Effector memory CD8-positive, alpha-beta T cell (primary cell): Measurements from ENCODE around the gene RAB30.

ENCODE experiments used
- ATAC-seq: fragments of 150-1000 bp; cut with Tn5 transposase; replicated peaks from 2 replicates; pipeline ENCODE4 v1.10.0; 2021; ENCODE audit warnings: mild to moderate bottlenecking, moderate library complexity
- DNase-seq, 3 experiments: peaks; one replicate each; pipeline ENCODE4 v3.0.0; 2021
- H3K27ac Mint-ChIP-seq, 2 donors: one replicate each; pipeline ENCODE4 v1.8.0; 2022; ENCODE audit warnings: mild to moderate bottlenecking in 2 of 2, mixed read lengths in 2 of 2, moderate library complexity in 2 of 2
- H3K27me3 Mint-ChIP-seq, 2 donors: one replicate each; pipeline ENCODE4 v1.8.0; 2022; ENCODE audit warnings: mixed read lengths in 2 of 2
- H3K36me3 Mint-ChIP-seq: one replicate; pipeline ENCODE4 v1.8.0; 2022; ENCODE audit warnings: mild to moderate bottlenecking, moderate library complexity, mixed read lengths; ENCODE audit not compliant: insufficient read depth
- H3K4me1 Mint-ChIP-seq, 2 donors: one replicate each; pipeline ENCODE4 v1.8.0; 2022; ENCODE audit warnings: low read depth in 2 of 2, mixed read lengths in 2 of 2
- H3K4me3 Mint-ChIP-seq, 2 donors: one replicate each; pipeline ENCODE4 v1.8.0; 2022; ENCODE audit warnings: mild to moderate bottlenecking in 2 of 2, mixed read lengths in 2 of 2, moderate library complexity in 2 of 2
- H3K9me3 Mint-ChIP-seq, 2 donors: one replicate each; pipeline ENCODE4 v1.8.0; 2022; ENCODE audit warnings: mixed read lengths in 2 of 2

The RAB30 gene

DNA sequence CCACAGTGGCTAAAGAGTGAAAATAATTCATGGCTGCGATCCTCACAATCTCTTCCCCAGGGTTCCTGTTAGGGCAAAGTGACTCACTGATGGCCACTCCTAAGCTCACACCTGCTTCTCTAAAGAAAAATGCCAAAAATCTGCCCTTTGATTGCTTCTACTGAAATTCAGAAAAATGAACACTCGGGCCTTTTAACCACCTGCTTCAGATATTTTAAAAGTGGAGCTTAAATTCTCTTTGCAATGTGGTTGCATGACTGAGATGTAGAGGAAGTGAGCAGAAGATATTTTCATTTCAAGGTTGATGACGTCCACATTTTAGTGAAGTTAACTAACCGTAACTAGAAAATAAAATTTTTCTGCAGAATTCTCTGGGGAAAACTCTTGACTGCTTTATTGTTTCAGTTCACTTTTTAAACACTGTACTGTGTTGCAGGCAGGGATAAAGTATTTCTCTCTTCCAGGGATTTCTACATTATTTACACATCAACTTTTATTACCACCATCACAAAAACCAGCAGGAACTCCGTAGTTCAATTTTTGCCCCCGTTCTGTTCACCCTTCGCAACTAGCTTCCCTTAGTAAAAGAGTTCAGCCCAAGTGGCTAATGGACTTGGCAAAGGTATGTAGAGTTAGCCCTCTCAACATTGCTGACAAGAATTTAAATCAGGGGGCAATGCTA is 8.5 kb downstream of the RAB30 start:
- DNase-seq (no peak), ATAC-seq (peak; percentile 81)
- Mint-ChIP-seq H3K36me3 (peaks cover 4% of the 10 kb centered on the region), H3K27ac (peak overlapping the region; percentile 74 to 91), H3K4me3 (peak overlapping the region; percentile 70 to 74), H3K27me3 (peaks cover 0 to 3% of the 10 kb centered on the region in 2 donors), H3K4me1 (peaks cover 4 to 9% of the 10 kb centered on the region in 2 donors), H3K9me3 (no peaks in the 10 kb centered on the region)

DNA sequence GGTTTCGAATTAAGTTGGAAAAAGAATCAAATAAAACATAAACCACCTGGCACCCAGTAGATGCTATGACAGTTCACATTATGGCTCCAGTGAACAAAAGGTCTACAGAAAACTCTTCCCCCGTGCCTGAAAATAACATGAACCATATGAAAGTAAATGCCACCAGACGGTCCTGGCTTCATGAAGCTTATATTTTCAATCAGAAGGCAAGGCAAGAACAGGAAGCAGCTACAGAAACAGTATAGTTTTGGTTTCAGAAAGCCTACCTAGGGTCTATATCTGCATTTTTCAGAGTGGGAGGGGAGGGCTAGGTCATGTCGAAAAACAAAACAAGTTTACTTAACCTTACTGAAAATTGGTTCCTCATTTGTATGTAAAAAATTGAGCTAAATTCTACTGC is 9.8 kb downstream of the RAB30 start:
- Mint-ChIP-seq H3K9me3 (no peaks in the 10 kb centered on the region), H3K36me3 (peaks cover 4% of the 10 kb centered on the region), H3K4me1 (peaks cover 4 to 9% of the 10 kb centered on the region in 2 donors), H3K27ac (peak overlapping the region in 1 of 2 donors; percentile 91), H3K27me3 (no peaks in the 10 kb centered on the region), H3K4me3 (peak overlapping the region; percentile 70 to 74)
- DNase-seq (no peak), ATAC-seq (peak; percentile 30)

DNA sequence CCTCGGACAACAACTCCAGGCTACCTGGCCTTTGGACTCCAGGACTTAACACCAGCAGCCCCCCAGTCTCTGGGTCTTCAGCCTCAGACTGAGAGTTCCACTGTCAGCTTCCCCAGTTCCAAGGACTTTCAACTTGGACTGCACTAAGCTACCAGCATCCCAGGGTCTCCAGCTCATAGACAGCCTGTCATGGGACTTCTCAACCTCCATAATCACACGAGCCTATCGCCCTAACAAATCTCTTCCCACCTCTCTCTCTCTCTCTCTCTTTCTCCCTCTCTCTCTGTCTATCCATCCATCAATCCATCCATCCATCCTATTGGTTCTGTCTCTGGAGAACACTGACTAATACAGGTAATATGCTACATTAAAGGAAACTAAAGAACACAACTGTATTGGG is 10.7 kb downstream of the RAB30 start:
- H3K9me3 Mint-ChIP-seq: no peaks in the 10 kb centered on the region
- no peaks in the 10 kb centered on the region for H3K27me3 Mint-ChIP-seq
- H3K4me3 Mint-ChIP-seq: no peak overlapping the region
- peaks cover 4 to 9% of the 10 kb centered on the region in 2 donors for H3K4me1 Mint-ChIP-seq
- ATAC-seq (no peak), DNase-seq (no peak)
- H3K36me3 Mint-ChIP-seq: peaks cover 4% of the 10 kb centered on the region
- no peak overlapping the region for H3K27ac Mint-ChIP-seq

DNA sequence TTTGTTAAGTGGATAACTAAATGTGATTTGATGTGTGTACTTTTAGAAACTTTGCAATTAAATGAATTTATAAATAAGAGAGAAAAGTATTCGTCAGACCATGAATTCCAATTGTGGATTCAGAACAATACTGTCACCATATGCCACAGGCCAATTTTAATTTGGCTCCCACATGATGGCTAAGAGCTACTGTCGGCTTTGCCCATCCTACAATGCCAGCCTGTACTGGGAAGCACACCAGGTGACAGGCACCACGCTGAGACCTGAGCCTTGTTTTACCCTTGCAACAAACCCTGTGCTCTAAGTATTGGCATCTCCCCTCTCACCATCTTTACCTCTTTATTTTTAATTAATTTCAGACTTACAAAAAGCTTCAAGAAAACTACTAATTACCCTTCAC is 14.0 kb downstream of the RAB30 start:
- ATAC-seq (no peak), DNase-seq (no peak)
- H3K27ac Mint-ChIP-seq: no peak overlapping the region
- H3K9me3 Mint-ChIP-seq: no peaks in the 10 kb centered on the region
- no peaks in the 10 kb centered on the region for H3K27me3 Mint-ChIP-seq
- H3K4me1 Mint-ChIP-seq: peaks cover 16 to 20% of the 10 kb centered on the region in 2 donors
- no peak overlapping the region for H3K4me3 Mint-ChIP-seq
- H3K36me3 Mint-ChIP-seq: peaks cover 4% of the 10 kb centered on the region

DNA sequence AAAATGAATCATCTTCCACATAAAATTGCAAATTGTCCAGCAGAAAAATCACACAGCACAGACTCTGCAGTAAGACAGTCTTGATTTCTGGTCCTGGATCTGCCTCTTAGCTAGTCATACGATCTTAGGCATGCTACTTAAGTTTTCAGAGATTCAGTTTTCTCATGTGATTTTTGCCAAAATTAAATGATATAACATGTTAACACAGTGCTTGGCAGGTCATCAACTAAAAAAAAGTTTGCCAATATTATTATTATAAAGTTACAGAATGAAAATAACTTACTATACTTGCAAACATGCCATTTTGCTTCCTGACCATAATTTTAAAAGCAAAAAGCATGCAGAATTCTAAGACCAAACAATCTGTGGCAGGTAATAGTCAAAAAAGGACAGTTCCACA is 15.1 kb downstream of the RAB30 start:
- Mint-ChIP-seq H3K36me3 (peaks cover 4% of the 10 kb centered on the region), H3K27me3 (no peaks in the 10 kb centered on the region), H3K4me1 (peaks cover 16 to 20% of the 10 kb centered on the region in 2 donors), H3K4me3 (no peak overlapping the region), H3K27ac (no peak overlapping the region), H3K9me3 (peaks cover 0 to under 1% of the 10 kb centered on the region in 2 donors)
- DNase-seq (no peak), ATAC-seq (no peak)

DNA sequence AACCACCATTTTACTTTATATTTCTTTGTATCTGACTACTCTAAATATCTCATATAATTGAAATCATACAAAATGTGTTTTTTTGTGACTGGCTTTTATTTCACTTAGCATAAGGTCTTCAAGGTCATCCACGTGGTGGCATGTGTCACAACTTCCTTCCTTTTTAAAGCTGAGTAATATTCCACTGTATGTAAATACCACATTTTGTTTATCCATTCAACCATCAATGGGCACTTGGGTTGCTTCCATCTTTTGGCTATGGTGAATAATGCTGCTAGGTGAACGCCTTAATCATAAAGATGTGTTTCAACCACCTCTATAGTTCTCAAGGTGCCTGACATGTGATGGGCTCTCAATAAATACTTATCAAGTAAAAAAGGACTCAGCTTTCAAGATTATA is 15.5 kb downstream of the RAB30 start:
- DNase-seq (no peak), ATAC-seq (no peak)
- Mint-ChIP-seq H3K9me3 (peaks cover 2 to 4% of the 10 kb centered on the region in 2 donors), H3K27ac (no peak overlapping the region), H3K4me1 (peaks cover 16 to 20% of the 10 kb centered on the region in 2 donors), H3K27me3 (no peaks in the 10 kb centered on the region), H3K36me3 (peaks cover 4% of the 10 kb centered on the region), H3K4me3 (no peak overlapping the region)

DNA sequence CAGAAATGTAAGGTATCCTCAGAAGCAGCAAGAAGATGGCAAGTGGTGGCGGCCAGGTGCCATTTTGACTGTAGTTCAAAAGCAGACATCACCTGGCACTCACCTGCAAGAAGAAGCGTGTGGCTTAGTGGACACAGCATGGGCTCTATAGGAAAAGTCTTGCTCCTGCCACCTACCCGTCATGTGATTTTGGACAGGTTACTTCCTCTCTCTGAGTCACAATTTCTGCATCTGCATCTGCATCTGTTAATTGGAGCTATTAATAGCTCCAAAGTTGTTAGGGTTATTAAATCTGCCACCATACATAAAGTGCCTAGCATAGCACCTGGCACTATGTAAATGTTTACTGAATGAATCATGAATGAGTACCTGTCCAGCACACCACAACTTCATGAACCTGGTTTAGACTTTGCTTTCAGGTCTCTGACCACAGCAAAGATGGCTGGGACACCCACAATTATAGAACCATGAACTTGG is 16.8 kb downstream of the RAB30 start:
- DNase-seq (no peak), ATAC-seq (no peak)
- Mint-ChIP-seq H3K4me1 (peaks cover 16 to 20% of the 10 kb centered on the region in 2 donors), H3K36me3 (no peaks in the 10 kb centered on the region), H3K27ac (no peak overlapping the region), H3K9me3 (peaks cover 2 to 6% of the 10 kb centered on the region in 2 donors), H3K27me3 (no peaks in the 10 kb centered on the region), H3K4me3 (no peak overlapping the region)

DNA sequence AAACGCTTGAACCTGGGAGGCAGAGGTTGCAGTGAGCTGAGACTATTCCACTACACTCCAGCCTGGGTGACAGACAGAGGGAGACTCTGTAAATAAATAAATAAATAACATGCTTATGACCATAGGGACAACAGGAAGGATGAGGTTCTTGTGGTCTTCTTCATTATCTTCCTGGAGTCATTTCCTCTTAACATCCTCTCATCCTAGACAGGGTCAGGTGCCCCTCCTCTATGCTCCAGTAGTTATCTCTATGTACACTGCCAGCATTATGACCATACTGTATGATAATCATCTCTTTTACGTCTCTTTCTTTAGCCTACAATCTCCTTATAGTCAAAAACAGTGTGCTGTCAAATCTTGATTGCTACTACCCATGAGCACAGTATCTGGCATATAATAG is 17.7 kb downstream of the RAB30 start:
- H3K9me3 Mint-ChIP-seq: peaks cover 2 to 6% of the 10 kb centered on the region in 2 donors
- H3K27me3 Mint-ChIP-seq: no peaks in the 10 kb centered on the region
- DNase-seq: no peak
- H3K27ac Mint-ChIP-seq: peak overlapping the region in 1 of 2 donors; percentile 15
- peak; percentile 74 for ATAC-seq
- H3K36me3 Mint-ChIP-seq: no peaks in the 10 kb centered on the region
- H3K4me1 Mint-ChIP-seq: peaks cover 16 to 20% of the 10 kb centered on the region in 2 donors
- H3K4me3 Mint-ChIP-seq: peak overlapping the region in 1 of 2 donors; percentile 17

DNA sequence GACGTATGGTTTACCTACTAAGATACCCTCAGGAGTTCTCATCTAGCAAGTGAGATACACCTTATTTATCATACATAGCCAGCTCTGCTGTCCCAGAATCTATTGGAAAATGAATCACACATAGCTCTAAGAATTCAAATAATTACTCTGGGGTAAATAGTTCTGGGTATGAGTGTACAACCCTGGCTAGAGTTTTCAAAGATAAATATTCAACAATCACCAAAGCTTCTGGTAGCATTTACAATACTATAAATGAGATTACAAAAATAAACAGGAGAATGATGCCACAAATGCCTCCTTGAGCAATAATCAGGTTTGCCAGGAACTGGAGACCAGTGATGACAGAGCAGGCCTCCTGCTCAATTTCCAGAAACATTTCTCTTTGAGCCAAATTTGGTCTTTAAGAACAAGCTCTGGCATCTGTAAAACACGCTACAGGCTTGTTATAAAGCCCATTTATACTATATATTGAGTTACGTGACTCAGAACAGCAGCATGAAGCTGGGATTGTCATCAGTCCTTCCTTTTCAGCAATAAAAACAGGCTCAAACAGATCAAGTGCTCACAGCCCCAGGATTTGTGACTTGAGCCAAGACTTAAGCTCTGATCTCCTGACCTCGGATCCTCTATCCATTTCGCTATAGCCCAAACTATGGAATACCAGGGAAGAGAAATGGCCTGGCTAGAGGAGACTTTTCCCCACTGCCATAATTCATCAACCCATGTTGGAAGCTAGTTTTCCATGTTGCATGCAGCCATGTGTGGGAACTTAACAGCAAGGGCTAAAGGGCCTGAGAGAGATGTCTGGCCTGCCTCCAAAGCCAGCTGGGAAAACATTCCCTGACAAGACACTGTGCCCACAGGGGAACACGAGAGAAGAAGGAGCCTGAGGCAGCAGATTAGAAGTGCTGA is 19.7 kb downstream of the RAB30 start:
- H3K36me3 Mint-ChIP-seq: no peaks in the 10 kb centered on the region
- ATAC-seq: no peak
- H3K27ac Mint-ChIP-seq: no peak overlapping the region
- DNase-seq: no peak
- peaks cover 2 to 6% of the 10 kb centered on the region in 2 donors for H3K9me3 Mint-ChIP-seq
- no peaks in the 10 kb centered on the region for H3K27me3 Mint-ChIP-seq
- H3K4me1 Mint-ChIP-seq: peaks cover 16 to 25% of the 10 kb centered on the region in 2 donors
- no peak overlapping the region for H3K4me3 Mint-ChIP-seq

DNA sequence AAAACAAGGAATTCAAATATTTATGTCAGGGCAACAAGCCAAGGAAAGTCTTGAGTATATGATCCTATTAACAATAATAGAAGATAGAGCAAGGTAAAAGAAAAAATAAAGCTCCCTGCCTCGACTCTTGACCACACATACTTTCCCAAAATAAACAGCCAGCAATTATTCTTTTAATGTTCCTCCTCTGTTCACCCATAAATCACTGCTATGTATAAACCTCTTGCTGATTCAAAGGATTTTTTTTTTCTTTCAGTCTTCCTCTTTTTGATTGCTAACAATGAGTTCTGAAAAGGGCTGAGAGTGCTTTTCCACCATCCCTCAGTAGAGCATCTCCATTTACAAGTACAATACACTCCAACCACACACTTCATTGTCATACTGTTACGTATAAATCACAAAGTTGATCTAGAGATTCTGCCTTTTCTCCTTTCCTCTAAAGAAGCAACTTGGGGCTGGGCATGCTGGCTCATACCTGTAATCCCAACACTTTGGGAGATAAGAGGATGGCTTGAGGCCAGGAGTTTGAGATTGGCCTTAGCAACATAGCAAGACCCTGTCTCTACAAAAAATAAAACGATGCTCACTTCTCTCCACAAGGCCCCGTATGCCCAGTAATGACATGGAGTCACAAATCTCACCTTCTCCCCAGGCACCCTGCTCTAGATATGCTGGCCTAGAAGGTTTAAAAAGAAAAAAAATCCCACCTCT is 24.0 kb downstream of the RAB30 start:
- no peak for ATAC-seq
- DNase-seq: no peak

DNA sequence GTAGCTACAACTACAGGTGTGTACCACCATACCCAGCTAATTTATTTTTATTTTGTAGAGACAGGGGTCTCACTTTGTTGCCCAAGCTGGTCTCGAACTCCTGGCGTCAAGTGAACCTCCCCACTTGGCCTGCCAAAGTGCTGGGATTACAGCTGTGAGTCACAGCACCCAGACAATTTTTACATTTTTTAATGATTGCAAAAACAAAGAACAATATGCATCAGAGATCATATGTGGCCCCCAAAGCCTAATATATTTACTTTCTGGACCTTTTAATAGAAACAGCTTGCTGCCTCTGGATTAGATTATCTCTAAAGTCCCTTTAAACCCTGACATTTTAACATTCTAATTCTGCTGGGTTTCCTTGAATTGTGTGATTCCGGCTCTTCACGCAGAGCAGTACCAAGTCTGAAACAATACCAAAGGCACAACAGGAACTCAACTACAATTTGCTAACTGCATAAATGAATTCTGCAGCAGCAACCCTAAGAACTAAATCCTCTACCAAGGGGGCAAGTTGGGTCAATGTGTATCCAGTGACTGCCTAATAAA is 25.0 kb downstream of the RAB30 start:
- peaks cover 2 to 6% of the 10 kb centered on the region in 2 donors for H3K9me3 Mint-ChIP-seq
- no peak for DNase-seq
- H3K27me3 Mint-ChIP-seq: no peaks in the 10 kb centered on the region
- no peak for ATAC-seq
- peaks cover 11 to 21% of the 10 kb centered on the region in 2 donors for H3K4me1 Mint-ChIP-seq
- H3K4me3 Mint-ChIP-seq: no peak overlapping the region
- H3K27ac Mint-ChIP-seq: peak overlapping the region; percentile 26 to 59
- peaks cover 3% of the 10 kb centered on the region for H3K36me3 Mint-ChIP-seq

More for the DNA sequence above, 24.0 kb downstream of the RAB30 start:
- Mint-ChIP-seq H3K4me1 (peaks cover 11 to 21% of the 10 kb centered on the region in 2 donors), H3K36me3 (peaks cover 3% of the 10 kb centered on the region), H3K27ac (peak overlapping the region in 1 of 2 donors; percentile 59), H3K27me3 (no peaks in the 10 kb centered on the region), H3K4me3 (no peak overlapping the region), H3K9me3 (peaks cover 2 to 6% of the 10 kb centered on the region in 2 donors)

DNA sequence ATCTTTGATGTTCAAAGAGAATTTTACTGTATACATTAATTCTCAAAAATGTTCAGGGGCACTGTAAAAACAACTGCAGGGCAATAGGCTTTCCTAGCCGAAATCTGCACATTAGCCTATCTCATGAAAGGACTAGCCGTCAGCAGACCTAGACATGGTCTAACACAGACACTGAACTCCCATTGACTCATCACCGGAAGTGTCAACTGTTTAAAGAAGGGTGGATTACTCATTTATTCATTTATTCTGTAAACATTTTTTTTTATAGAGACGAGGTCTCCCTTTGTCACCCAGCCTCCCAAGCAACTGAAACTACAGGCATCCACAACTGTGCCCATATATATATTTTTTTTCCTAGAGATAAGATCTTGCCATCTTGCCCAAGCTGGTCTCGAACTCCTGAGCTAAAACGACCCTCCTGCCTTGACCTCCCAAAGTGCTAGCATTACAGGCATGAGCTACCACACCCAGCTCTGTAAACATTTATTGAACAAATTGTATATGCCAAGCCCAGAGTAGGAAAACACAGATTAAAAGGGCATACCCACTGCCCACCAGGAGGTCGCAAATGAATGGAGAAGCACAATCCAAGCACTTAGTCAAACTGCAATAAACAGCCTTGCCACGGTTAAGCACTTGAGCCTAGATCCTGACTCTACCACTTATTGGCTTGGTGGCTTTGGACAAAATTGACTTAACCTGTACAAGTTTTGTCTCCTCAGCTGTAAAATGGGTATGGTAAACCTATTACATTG is 26.6 kb downstream of the RAB30 start:
- H3K4me3 Mint-ChIP-seq: peak overlapping the region in 1 of 2 donors; percentile 0
- H3K27me3 Mint-ChIP-seq: no peaks in the 10 kb centered on the region
- H3K4me1 Mint-ChIP-seq: peaks cover 11 to 21% of the 10 kb centered on the region in 2 donors
- H3K36me3 Mint-ChIP-seq: peaks cover 3% of the 10 kb centered on the region
- peak overlapping the region; percentile 44 to 91 for H3K27ac Mint-ChIP-seq
- ATAC-seq (peak; percentile 94), DNase-seq (peak in 1 of 3 experiments; percentile 10)
- H3K9me3 Mint-ChIP-seq: no peaks in the 10 kb centered on the region
